A549 (cell line): ENCODE measurements around the gene GTPBP1. TPM values are rescaled to one million over a fixed set of nuclear protein-coding genes. Genes with fewer than 3 reads are reported as not detected.

Source experiments
- ATAC-seq, 2 experiments: fragments of 200-7000 bp in 1 of 2; fragments of >200 bp in 1 of 2; cut with Nextera tagmentation in 1 of 2; cut with Tn5 transposase in 1 of 2; 3 replicates each; pipeline versions ENCODE4 v1.8.0 to v1.9.1; 2018 to 2020; ENCODE audit warnings: mild to moderate bottlenecking in 1 of 2, moderate library complexity in 1 of 2
- CTCF ChIA-PET: fragments of 300-600 bp; sonication (Branson Sonifier 250); formaldehyde crosslinking; extraction: SDS; loops from one replicate; lab custom pipeline; 2021; ENCODE audit warnings: antibody characterized with exemption, inconsistent platforms; lab: Yijun Ruan, JAX
- POLR2A ChIA-PET: fragments of 350-600 bp; formaldehyde crosslinking; extraction: SDS; loops from one replicate; lab custom pipeline; 2021; ENCODE audit warnings: antibody characterized with exemption, inconsistent platforms; lab: Yijun Ruan, JAX
- DNase-seq, 2 experiments: peaks; one replicate each; pipeline versions ENCODE4 v3.0.0 to v3.0.0-alpha.2; 2011 to 2016; ENCODE audit warnings: low read depth in 1 of 2, low spot score in 1 of 2
- FAIRE-seq: peaks from 2 replicates; lab custom pipeline; 2011; peaks lifted over from hg19 to GRCh38; lab: Jason Lieb, UNC
- H3K27ac ChIP-seq, 2 experiments: fragments of >200 bp; sonication (Bioruptor Twin); formaldehyde crosslinking; 3 replicates each; pipeline ENCODE4 v1.5.1; 2016 to 2017
- H3K4me1 ChIP-seq: fragments of >200 bp; sonication (Bioruptor Twin); formaldehyde crosslinking; 3 replicates; pipeline ENCODE4 v1.6.1; 2016
- H3K4me2 ChIP-seq: fragments of >200 bp; sonication (Bioruptor Twin); formaldehyde crosslinking; 3 replicates; pipeline ENCODE4 v1.6.1; 2016
- H3K4me3 ChIP-seq: fragments of >200 bp; sonication (Bioruptor Twin); formaldehyde crosslinking; 3 replicates; pipeline ENCODE4 v1.5.1; 2016
- H3K9me3 ChIP-seq: fragments of >200 bp; sonication (Bioruptor Twin); formaldehyde crosslinking; 3 replicates; pipeline ENCODE4 v1.6.1; 2016
- BHLHE40 ChIP-seq: IDR thresholded peaks from 2 replicates; pipeline ENCODE4 v1.6.1; 2012; ENCODE audit warnings: low read depth, low read length, inconsistent platforms
- CBX2 ChIP-seq: fragments of 200-600 bp; sonication (generic); IDR thresholded peaks from 2 replicates; pipeline ENCODE4 v1.6.1; 2016; ENCODE audit warnings: low read depth, mild to moderate bottlenecking, borderline replicate concordance
- CBX8 ChIP-seq: fragments of 200-600 bp; sonication (generic); IDR thresholded peaks from 2 replicates; pipeline ENCODE4 v1.6.1; 2016
- CEBPB ChIP-seq, 2 experiments: fragments of >200 bp in 1 of 2; sonication (Bioruptor Twin) in 1 of 2; formaldehyde crosslinking in 1 of 2; IDR thresholded peaks; 2 replicates each; pipeline ENCODE4 v1.6.1; 2012 to 2016
- CHD4 ChIP-seq: fragments of 200-600 bp; sonication (generic); IDR thresholded peaks from 2 replicates; pipeline ENCODE4 v1.6.1; 2016; ENCODE audit warnings: antibody characterized with exemption, mild to moderate bottlenecking, borderline replicate concordance
- ELK1 ChIP-seq: fragments of 150-350 bp; IDR thresholded peaks from 2 replicates; pipeline ENCODE4 v1.6.1; 2014; ENCODE audit warnings: low read depth, mild to moderate bottlenecking, low read length
- ESRRA ChIP-seq: fragments of 150-350 bp; IDR thresholded peaks from 2 replicates; pipeline ENCODE4 v1.6.1; 2014; ENCODE audit warnings: mild to moderate bottlenecking, low read length, borderline replicate concordance
- FOSL2 ChIP-seq, 2 experiments: fragments of 450-650 bp in 1 of 2; fragments of >200 bp in 1 of 2; sonication (Bioruptor Twin) in 1 of 2; formaldehyde crosslinking; IDR thresholded peaks; 2 replicates each; pipeline versions ENCODE4 v1.5.0 to v1.6.1; 2016 to 2020; ENCODE audit warnings: mild to moderate bottlenecking in 1 of 2, moderate library complexity in 1 of 2
- HOXB5 ChIP-seq: fragments of 250-450 bp; sonication (Bioruptor Pico); IDR thresholded peaks from 2 replicates; pipeline ENCODE4 v1.5.0; 2020; ENCODE audit warnings: mild to moderate bottlenecking, moderate library complexity
- JUNB ChIP-seq: fragments of >200 bp; sonication (Bioruptor Twin); formaldehyde crosslinking; IDR thresholded peaks from 2 replicates; pipeline ENCODE4 v1.6.1; 2016
- KDM1A ChIP-seq: fragments of 200-600 bp; sonication (generic); IDR thresholded peaks from 2 replicates; pipeline ENCODE4 v1.6.1; 2016; ENCODE audit warnings: low read depth, mild to moderate bottlenecking
- KDM5A ChIP-seq: fragments of 200-600 bp; sonication (generic); IDR thresholded peaks from 2 replicates; pipeline ENCODE4 v1.6.1; 2016; ENCODE audit warnings: antibody characterized with exemption, mild to moderate bottlenecking
- NPAS2 ChIP-seq: fragments of 250-450 bp; sonication (Bioruptor Pico); IDR thresholded peaks from 2 replicates; pipeline ENCODE4 v1.8.0; 2022; ENCODE audit warnings: mild to moderate bottlenecking, moderate library complexity, borderline replicate concordance
- NR3C1 ChIP-seq: fragments of >200 bp; sonication (Bioruptor Twin); formaldehyde crosslinking; IDR thresholded peaks from 3 replicates; pipeline ENCODE4 v1.6.1; 2017
- PBX3 ChIP-seq: IDR thresholded peaks from 2 replicates; pipeline ENCODE4 v1.6.1; 2012
- POLR2A ChIP-seq: IDR thresholded peaks from 2 replicates; pipeline ENCODE4 v1.6.1; 2012; ENCODE audit warnings: mild to moderate bottlenecking, low read length
- POLR2AphosphoS2 ChIP-seq: conservative IDR thresholded peaks from 2 replicates; pipeline ENCODE4 v1.6.1; 2012; ENCODE audit warnings: low read length, improper control_type of control experiment, inconsistent platforms
- RAD21 ChIP-seq, 2 experiments: fragments of >200 bp in 1 of 2; sonication (Bioruptor Twin) in 1 of 2; formaldehyde crosslinking in 1 of 2; IDR thresholded peaks in 1 of 2; conservative IDR thresholded peaks in 1 of 2; 2 replicates in 1 of 2; 3 replicates in 1 of 2; pipeline ENCODE4 v1.6.1; 2012 to 2018; ENCODE audit warnings: inconsistent platforms in 1 of 2
- RCOR1 ChIP-seq: fragments of 150-350 bp; IDR thresholded peaks from 2 replicates; pipeline ENCODE4 v1.6.1; 2014; ENCODE audit warnings: antibody characterized with exemption, low read length, low read depth
- RNF2 ChIP-seq: fragments of 200-600 bp; sonication (generic); IDR thresholded peaks from 2 replicates; pipeline ENCODE4 v1.6.1; 2016; ENCODE audit warnings: low read depth, mild to moderate bottlenecking, antibody characterized with exemption, moderate library complexity, borderline replicate concordance
- SMC3 ChIP-seq: fragments of >200 bp; sonication (Bioruptor Twin); formaldehyde crosslinking; IDR thresholded peaks from 3 replicates; pipeline ENCODE4 v1.6.1; 2018; ENCODE audit warnings: inconsistent platforms
- TP53 ChIP-seq: fragments of 250-450 bp; sonication (Bioruptor Pico); IDR thresholded peaks from 2 replicates; pipeline ENCODE4 v1.5.0; 2021; ENCODE audit warnings: mild to moderate bottlenecking, moderate library complexity
- ZC3H11A ChIP-seq: fragments of 450-650 bp; IDR thresholded peaks from 2 replicates; pipeline ENCODE4 v1.6.1; 2014; ENCODE audit warnings: antibody characterized with exemption, mild to moderate bottlenecking
- ZNF302 ChIP-seq: fragments of 250-450 bp; sonication (Bioruptor Pico); IDR thresholded peaks from 2 replicates; pipeline ENCODE4 v1.9.0; 2021; ENCODE audit warnings: inconsistent platforms, mild to moderate bottlenecking, moderate library complexity
- ZSCAN20 ChIP-seq: fragments of 250-450 bp; sonication (Bioruptor Pico); IDR thresholded peaks from 2 replicates; pipeline ENCODE4 v1.8.0; 2022; ENCODE audit warnings: mild to moderate bottlenecking, moderate library complexity
- WGBS: methylation state at CpG from one replicate; pipeline ENCODE4 v1.1.6; 2017; ENCODE audit errors: missing lambda C conversion rate; 5-methylcytosine and 5-hydroxymethylcytosine counted together
- polyA plus RNA-seq, 4 experiments: library from polyadenylated mRNA; depleted of rRNA in 3 of 4; stranded (reverse); fragments of >200 nt; fragmentation: RNase III in 1 of 4; extraction: RNeasy Plus Mini Kit Qiagen cat#74134 plus additional on column Dnase treatment in 1 of 4; gene quantifications; 2 replicates in 3 of 4; 3 replicates in 1 of 4; pipeline ENCODE4 v1.2.3, GENCODE V29; 2011 to 2017
- TF ChIP-seq, protein P1 (sequence below): fragments of >200 bp; sonication (Bioruptor Twin); formaldehyde crosslinking; IDR thresholded peaks from 3 replicates; pipeline ENCODE4 v1.5.1; 2016
- TF ChIP-seq, protein P2 (sequence below): IDR thresholded peaks from 2 replicates; pipeline ENCODE4 v1.6.1; 2012

GTPBP1 gene
- polyA plus RNA-seq, 2 of the 4 experiments (the other 2 are of a cell fraction): 9.0 to 15.1 TPM

GRCh38 chr22:38762551-38762983 is 56.8 kb downstream of the GTPBP1 start:
- peak overlapping the region in 1 of 2 experiments; percentile 20; a peak in 1 of 6 replicates for H3K27ac ChIP-seq
- ChIA-PET CTCF (interaction anchor here (0.6 to 2.1 kb wide), 3 partner anchors 8 to 1170 kb away, joined by 3 to 10 read pairs (median 3); no protein-coding TSS in a partner anchor), POLR2A (no interaction called here)
- H3K4me2 ChIP-seq: no peak overlapping the region
- no peak overlapping the region for H3K4me3 ChIP-seq
- ATAC-seq: no peak
- peaks cover 27% of the 10 kb centered on the region for H3K4me1 ChIP-seq
- TF ChIP-seq BHLHE40: no peak
- TF ChIP-seq RCOR1: no peak
- no peak for TF ChIP-seq KDM5A
- no peak for TF ChIP-seq CBX2
- no peak for TF ChIP-seq CEBPB (IDR thresholded peaks at IDR 0.05)
- TF ChIP-seq POLR2AphosphoS2: no peak
- TF ChIP-seq RAD21 (conservative IDR thresholded peaks at IDR 0.05 in 1 of 2, IDR thresholded peaks at IDR 0.05 in 1 of 2): no peak
- TF ChIP-seq TP53 (CRISPR knock-in tag): no peak
- no peak for TF ChIP-seq CHD4
- TF ChIP-seq ZNF302 (CRISPR knock-in tag): no peak
- no peak for TF ChIP-seq ELK1
- TF ChIP-seq ZSCAN20 (CRISPR knock-in tag): no peak
- no peak for TF ChIP-seq PBX3
- no peak for TF ChIP-seq NPAS2
- no peak for TF ChIP-seq RNF2
- no peak for TF ChIP-seq POLR2A
- TF ChIP-seq ESRRA: no peak
- TF ChIP-seq CBX8: no peak
- TF ChIP-seq, all 56 proteins: peak for 0
- 88% methylated on average over 5 of the region's 11 CpGs for WGBS
- H3K9me3 ChIP-seq: no peaks in the 10 kb centered on the region
- FAIRE-seq (no peak), DNase-seq (no peak)

GRCh38 chr22:38766076-38766777 is 60.5 kb downstream of the GTPBP1 start:
- ChIA-PET POLR2A (interaction anchor here (1.1 to 1.7 kb wide), 3 partner anchors 77 to 103 kb away, joined by 3 to 8 read pairs (median 3); partner anchors contain the start of gene TOMM22), CTCF (interaction anchor here (0.5 to 7.5 kb wide), 38 partner anchors 8 to 714 kb away, joined by 3 to 112 read pairs (median 4); partner anchors contain the start of genes CBX6, NPTXR and SUN2)
- Histone ChIP-seq H3K4me2 (peak overlapping the region; percentile 42; the same call in 2 of the 3 replicates), H3K27ac (peak overlapping the region; percentile 17 to 76; a peak in 4 of 6 replicates), H3K4me3 (no peak overlapping the region), H3K4me1 (peaks cover 29% of the 10 kb centered on the region), H3K9me3 (no peaks in the 10 kb centered on the region)
- FAIRE-seq (no peak), ATAC-seq (peak; percentile 90 to 91), DNase-seq (peak; percentile 82 to 90)
- no peak for TF ChIP-seq ESRRA
- no peak for TF ChIP-seq HOXB5
- TF ChIP-seq NR3C1: no peak
- peak; percentile 55 for TF ChIP-seq SMC3
- TF ChIP-seq, protein P1, sequence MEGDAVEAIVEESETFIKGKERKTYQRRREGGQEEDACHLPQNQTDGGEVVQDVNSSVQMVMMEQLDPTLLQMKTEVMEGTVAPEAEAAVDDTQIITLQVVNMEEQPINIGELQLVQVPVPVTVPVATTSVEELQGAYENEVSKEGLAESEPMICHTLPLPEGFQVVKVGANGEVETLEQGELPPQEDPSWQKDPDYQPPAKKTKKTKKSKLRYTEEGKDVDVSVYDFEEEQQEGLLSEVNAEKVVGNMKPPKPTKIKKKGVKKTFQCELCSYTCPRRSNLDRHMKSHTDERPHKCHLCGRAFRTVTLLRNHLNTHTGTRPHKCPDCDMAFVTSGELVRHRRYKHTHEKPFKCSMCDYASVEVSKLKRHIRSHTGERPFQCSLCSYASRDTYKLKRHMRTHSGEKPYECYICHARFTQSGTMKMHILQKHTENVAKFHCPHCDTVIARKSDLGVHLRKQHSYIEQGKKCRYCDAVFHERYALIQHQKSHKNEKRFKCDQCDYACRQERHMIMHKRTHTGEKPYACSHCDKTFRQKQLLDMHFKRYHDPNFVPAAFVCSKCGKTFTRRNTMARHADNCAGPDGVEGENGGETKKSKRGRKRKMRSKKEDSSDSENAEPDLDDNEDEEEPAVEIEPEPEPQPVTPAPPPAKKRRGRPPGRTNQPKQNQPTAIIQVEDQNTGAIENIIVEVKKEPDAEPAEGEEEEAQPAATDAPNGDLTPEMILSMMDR: peak; percentile 71
- TF ChIP-seq, protein P2, sequence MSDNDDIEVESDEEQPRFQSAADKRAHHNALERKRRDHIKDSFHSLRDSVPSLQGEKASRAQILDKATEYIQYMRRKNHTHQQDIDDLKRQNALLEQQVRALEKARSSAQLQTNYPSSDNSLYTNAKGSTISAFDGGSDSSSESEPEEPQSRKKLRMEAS: 0 out of 2 replicates have a peak, but pooled peaks have one; percentile 48
- TF ChIP-seq ZC3H11A: no peak
- peak; percentile 52 for TF ChIP-seq RAD21 (conservative IDR thresholded peaks at IDR 0.05 in 1 of 2, IDR thresholded peaks at IDR 0.05 in 1 of 2)
- TF ChIP-seq JUNB: no peak
- 0 out of 2 replicates have a peak, but pooled peaks have one; percentile 17 for TF ChIP-seq FOSL2 (IDR thresholded peaks at IDR 0.05)
- TF ChIP-seq FOSL2 (CRISPR knock-in tag; IDR thresholded peaks at IDR 0.05): peak; percentile 82
- no peak for TF ChIP-seq KDM1A
- WGBS: 21% methylated on average over 11 of the region's 14 CpGs
